WTC11 (cell line): ENCODE measurements around the gene OGDH. TPM values are rescaled to one million over a fixed set of nuclear protein-coding genes. Genes with fewer than 3 reads are reported as not detected.

Source experiments
- ATAC-seq: fragments of 200-7000 bp; cut with Tn5 transposase; 2 replicates; pipeline ENCODE4 v1.10.0; 2021; ENCODE audit warnings: mild to moderate bottlenecking, moderate library complexity
- CTCF ChIA-PET: fragments of 300-600 bp; sonication (Branson Sonifier 250); formaldehyde crosslinking; loops from one replicate; lab custom pipeline; 2021; ENCODE audit warnings: antibody characterized with exemption; lab: Charles Lee
- POLR2A ChIA-PET: fragments of 350-600 bp; sonication (Branson Sonifier 250); formaldehyde crosslinking; loops from one replicate; lab custom pipeline; 2021; ENCODE audit warnings: antibody characterized with exemption; lab: Charles Lee
- DNase-seq: peaks from one replicate; pipeline ENCODE4 v3.0.0; 2021; ENCODE audit warnings: low spot score
- H3K27ac Mint-ChIP-seq: 2 replicates; pipeline ENCODE4 v1.8.0; 2021; ENCODE audit warnings: mixed read lengths
- H3K27me3 Mint-ChIP-seq: 2 replicates; pipeline ENCODE4 v1.8.0; 2021; ENCODE audit warnings: low read depth, mild to moderate bottlenecking, moderate library complexity, mixed read lengths
- H3K36me3 Mint-ChIP-seq: 2 replicates; pipeline ENCODE4 v1.8.0; 2021; ENCODE audit warnings: mixed read lengths
- H3K4me1 Mint-ChIP-seq: 2 replicates; pipeline ENCODE4 v1.8.0; 2022; ENCODE audit warnings: mixed read lengths
- H3K4me3 Mint-ChIP-seq: 2 replicates; pipeline ENCODE4 v1.8.0; 2021; ENCODE audit warnings: mild to moderate bottlenecking, moderate library complexity, mixed read lengths
- H3K9me3 Mint-ChIP-seq: 2 replicates; pipeline ENCODE4 v1.8.0; 2021; ENCODE audit warnings: mixed read lengths
- ESRRA ChIP-seq: sonication (generic); formaldehyde crosslinking; IDR thresholded peaks from 2 replicates; pipeline ENCODE4 v1.8.1; 2022; ENCODE audit warnings: mild to moderate bottlenecking, missing genetic modification reagents, borderline replicate concordance
- GTF2I ChIP-seq: fragments of 250-450 bp; sonication (Bioruptor Pico); conservative IDR thresholded peaks from 2 replicates; pipeline ENCODE4 v1.4.0; 2021; ENCODE audit warnings: mild to moderate bottlenecking
- HMGA2 ChIP-seq: fragments of 250-450 bp; sonication (Bioruptor Pico); IDR thresholded peaks from 2 replicates; pipeline ENCODE4 v1.4.0; 2021; ENCODE audit warnings: mild to moderate bottlenecking, moderate library complexity
- JAZF1 ChIP-seq: fragments of 250-450 bp; sonication (Bioruptor Pico); IDR thresholded peaks from 2 replicates; pipeline ENCODE4 v1.9.0; 2021; ENCODE audit warnings: moderate library complexity, mild to moderate bottlenecking, inconsistent platforms
- MXD4 ChIP-seq: fragments of 250-450 bp; sonication (Bioruptor Pico); IDR thresholded peaks from 2 replicates; pipeline ENCODE4 v1.8.0; 2021; ENCODE audit warnings: mild to moderate bottlenecking, moderate library complexity, borderline replicate concordance
- MYBL2 ChIP-seq: sonication (generic); formaldehyde crosslinking; IDR thresholded peaks from 2 replicates; pipeline ENCODE4 v1.8.1; 2023; ENCODE audit warnings: mild to moderate bottlenecking, moderate library complexity, missing genetic modification reagents
- OVOL2 ChIP-seq: fragments of 250-450 bp; sonication (Bioruptor Pico); IDR thresholded peaks from 2 replicates; pipeline ENCODE4 v1.9.0; 2021; ENCODE audit warnings: mild to moderate bottlenecking, borderline replicate concordance
- TCF7 ChIP-seq: sonication (generic); formaldehyde crosslinking; IDR thresholded peaks from 2 replicates; pipeline ENCODE4 v1.8.0; 2022; ENCODE audit warnings: mild to moderate bottlenecking, low read depth, missing genetic modification reagents, moderate library complexity
- ZNF121 ChIP-seq: sonication (generic); formaldehyde crosslinking; IDR thresholded peaks from 2 replicates; pipeline ENCODE4 v1.8.0; 2023; ENCODE audit warnings: missing genetic modification reagents
- ZNF219 ChIP-seq: sonication (generic); formaldehyde crosslinking; IDR thresholded peaks from 2 replicates; pipeline ENCODE4 v1.8.0; 2023; ENCODE audit warnings: missing genetic modification reagents, mild to moderate bottlenecking, borderline replicate concordance
- ZNF317 ChIP-seq: sonication (generic); formaldehyde crosslinking; IDR thresholded peaks from 2 replicates; pipeline ENCODE4 v1.8.1; 2023; ENCODE audit warnings: low read depth, mild to moderate bottlenecking, moderate library complexity, missing genetic modification reagents, borderline replicate concordance
- ZNF396 ChIP-seq: fragments of 250-450 bp; sonication (Bioruptor Pico); IDR thresholded peaks from 2 replicates; pipeline ENCODE4 v1.8.0; 2021; ENCODE audit warnings: mild to moderate bottlenecking, moderate library complexity, borderline replicate concordance
- ZNF423 ChIP-seq: fragments of 250-450 bp; sonication (Bioruptor Pico); IDR thresholded peaks from 2 replicates; pipeline ENCODE4 v2.1.2; 2022; ENCODE audit warnings: mild to moderate bottlenecking, moderate library complexity
- total RNA-seq: library from RNA; stranded (reverse); gene quantifications from 3 replicates; pipeline ENCODE4 v1.2.3, GENCODE V29; 2021
- TF ChIP-seq, protein P1 (sequence below): sonication (generic); formaldehyde crosslinking; IDR thresholded peaks from 2 replicates; pipeline ENCODE4 v1.8.0; 2022; ENCODE audit warnings: missing genetic modification reagents
- TF ChIP-seq, protein P2 (sequence below): sonication (generic); formaldehyde crosslinking; IDR thresholded peaks from 2 replicates; pipeline ENCODE4 v1.8.1; 2022; ENCODE audit warnings: missing genetic modification reagents, borderline replicate concordance
- TF ChIP-seq, protein P3 (sequence below): sonication (generic); formaldehyde crosslinking; IDR thresholded peaks from 2 replicates; pipeline ENCODE4 v1.8.1; 2022; ENCODE audit warnings: mild to moderate bottlenecking, moderate library complexity, missing genetic modification reagents
- TF ChIP-seq, protein P4 (sequence below): sonication (generic); formaldehyde crosslinking; IDR thresholded peaks from 2 replicates; pipeline ENCODE4 v1.8.1; 2023; ENCODE audit warnings: mild to moderate bottlenecking, missing genetic modification reagents, moderate library complexity
- TF ChIP-seq, protein P5 (sequence below): sonication (generic); formaldehyde crosslinking; IDR thresholded peaks from 2 replicates; pipeline ENCODE4 v1.8.1; 2022; ENCODE audit warnings: low read depth, missing genetic modification reagents, borderline replicate concordance
- TF ChIP-seq, protein P6 (sequence below): sonication (generic); formaldehyde crosslinking; IDR thresholded peaks from 2 replicates; pipeline ENCODE4 v1.8.1; 2023; ENCODE audit warnings: mild to moderate bottlenecking, missing genetic modification reagents, borderline replicate concordance
- TF ChIP-seq, protein P7 (sequence below): sonication (generic); formaldehyde crosslinking; IDR thresholded peaks from 2 replicates; pipeline ENCODE4 v1.8.1; 2022; ENCODE audit warnings: mild to moderate bottlenecking, missing genetic modification reagents, moderate library complexity, borderline replicate concordance

Gene OGDH
- total RNA-seq, 1 experiment from 2014 or later: 79.6 TPM

DNA sequence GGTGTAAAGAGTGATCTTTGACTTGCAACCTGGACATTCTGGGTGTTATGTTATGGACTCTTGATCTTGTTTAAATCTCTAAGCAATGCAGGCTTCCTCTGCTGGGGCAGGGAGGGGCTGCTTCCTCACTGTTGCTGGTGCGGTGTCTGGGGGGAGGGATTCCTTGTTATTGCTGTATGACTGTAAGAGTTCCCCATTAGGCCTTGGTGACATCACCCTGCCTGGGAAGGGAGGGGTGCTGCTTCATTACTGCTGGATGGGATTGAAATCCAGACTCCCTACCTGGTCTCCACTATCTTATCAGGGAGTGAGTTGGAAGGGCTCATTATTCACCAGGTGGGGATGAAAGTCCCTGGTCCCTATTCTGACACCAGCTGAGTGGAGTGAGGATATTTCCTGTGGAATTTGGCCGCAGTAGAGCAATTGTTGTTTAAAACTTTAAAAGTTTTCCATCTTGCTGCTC, 8.8 kb downstream of the OGDH start:
- H3K4me1 Mint-ChIP-seq: peaks cover 25% of the 10 kb centered on the region
- H3K27ac Mint-ChIP-seq: peak overlapping the region; percentile 96
- no peaks in the 10 kb centered on the region for H3K36me3 Mint-ChIP-seq
- H3K9me3 Mint-ChIP-seq: no peaks in the 10 kb centered on the region
- ChIA-PET POLR2A (no interaction called here), CTCF (no interaction called here)
- peak; percentile 36 for ATAC-seq
- TF ChIP-seq HMGA2 (CRISPR knock-in tag): no peak
- TF ChIP-seq, protein P1, sequence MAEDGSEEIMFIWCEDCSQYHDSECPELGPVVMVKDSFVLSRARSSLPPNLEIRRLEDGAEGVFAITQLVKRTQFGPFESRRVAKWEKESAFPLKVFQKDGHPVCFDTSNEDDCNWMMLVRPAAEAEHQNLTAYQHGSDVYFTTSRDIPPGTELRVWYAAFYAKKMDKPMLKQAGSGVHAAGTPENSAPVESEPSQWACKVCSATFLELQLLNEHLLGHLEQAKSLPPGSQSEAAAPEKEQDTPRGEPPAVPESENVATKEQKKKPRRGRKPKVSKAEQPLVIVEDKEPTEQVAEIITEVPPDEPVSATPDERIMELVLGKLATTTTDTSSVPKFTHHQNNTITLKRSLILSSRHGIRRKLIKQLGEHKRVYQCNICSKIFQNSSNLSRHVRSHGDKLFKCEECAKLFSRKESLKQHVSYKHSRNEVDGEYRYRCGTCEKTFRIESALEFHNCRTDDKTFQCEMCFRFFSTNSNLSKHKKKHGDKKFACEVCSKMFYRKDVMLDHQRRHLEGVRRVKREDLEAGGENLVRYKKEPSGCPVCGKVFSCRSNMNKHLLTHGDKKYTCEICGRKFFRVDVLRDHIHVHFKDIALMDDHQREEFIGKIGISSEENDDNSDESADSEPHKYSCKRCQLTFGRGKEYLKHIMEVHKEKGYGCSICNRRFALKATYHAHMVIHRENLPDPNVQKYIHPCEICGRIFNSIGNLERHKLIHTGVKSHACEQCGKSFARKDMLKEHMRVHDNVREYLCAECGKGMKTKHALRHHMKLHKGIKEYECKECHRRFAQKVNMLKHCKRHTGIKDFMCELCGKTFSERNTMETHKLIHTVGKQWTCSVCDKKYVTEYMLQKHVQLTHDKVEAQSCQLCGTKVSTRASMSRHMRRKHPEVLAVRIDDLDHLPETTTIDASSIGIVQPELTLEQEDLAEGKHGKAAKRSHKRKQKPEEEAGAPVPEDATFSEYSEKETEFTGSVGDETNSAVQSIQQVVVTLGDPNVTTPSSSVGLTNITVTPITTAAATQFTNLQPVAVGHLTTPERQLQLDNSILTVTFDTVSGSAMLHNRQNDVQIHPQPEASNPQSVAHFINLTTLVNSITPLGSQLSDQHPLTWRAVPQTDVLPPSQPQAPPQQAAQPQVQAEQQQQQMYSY (CRISPR knock-in tag): no peak
- no peak for TF ChIP-seq ZNF219 (CRISPR knock-in tag)
- no peak for TF ChIP-seq MXD4
- no peak for TF ChIP-seq OVOL2 (CRISPR knock-in tag)
- TF ChIP-seq, protein P2, sequence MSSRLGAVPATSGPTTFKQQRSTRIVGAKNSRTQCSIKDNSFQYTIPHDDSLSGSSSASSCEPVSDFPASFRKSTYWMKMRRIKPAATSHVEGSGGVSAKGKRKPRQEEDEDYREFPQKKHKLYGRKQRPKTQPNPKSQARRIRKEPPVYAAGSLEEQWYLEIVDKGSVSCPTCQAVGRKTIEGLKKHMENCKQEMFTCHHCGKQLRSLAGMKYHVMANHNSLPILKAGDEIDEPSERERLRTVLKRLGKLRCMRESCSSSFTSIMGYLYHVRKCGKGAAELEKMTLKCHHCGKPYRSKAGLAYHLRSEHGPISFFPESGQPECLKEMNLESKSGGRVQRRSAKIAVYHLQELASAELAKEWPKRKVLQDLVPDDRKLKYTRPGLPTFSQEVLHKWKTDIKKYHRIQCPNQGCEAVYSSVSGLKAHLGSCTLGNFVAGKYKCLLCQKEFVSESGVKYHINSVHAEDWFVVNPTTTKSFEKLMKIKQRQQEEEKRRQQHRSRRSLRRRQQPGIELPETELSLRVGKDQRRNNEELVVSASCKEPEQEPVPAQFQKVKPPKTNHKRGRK (CRISPR knock-in tag): no peak
- no peak for TF ChIP-seq GTF2I (CRISPR knock-in tag)
- TF ChIP-seq TCF7 (CRISPR knock-in tag): no peak
- no peak for TF ChIP-seq ESRRA (CRISPR knock-in tag)
- TF ChIP-seq MYBL2: no peak
- TF ChIP-seq, protein P3, sequence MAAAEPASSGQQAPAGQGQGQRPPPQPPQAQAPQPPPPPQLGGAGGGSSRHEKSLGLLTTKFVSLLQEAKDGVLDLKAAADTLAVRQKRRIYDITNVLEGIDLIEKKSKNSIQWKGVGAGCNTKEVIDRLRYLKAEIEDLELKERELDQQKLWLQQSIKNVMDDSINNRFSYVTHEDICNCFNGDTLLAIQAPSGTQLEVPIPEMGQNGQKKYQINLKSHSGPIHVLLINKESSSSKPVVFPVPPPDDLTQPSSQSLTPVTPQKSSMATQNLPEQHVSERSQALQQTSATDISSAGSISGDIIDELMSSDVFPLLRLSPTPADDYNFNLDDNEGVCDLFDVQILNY (CRISPR knock-in tag): no peak
- TF ChIP-seq ZNF121: no peak
- no peak for TF ChIP-seq JAZF1 (CRISPR knock-in tag)
- TF ChIP-seq ZNF317 (CRISPR knock-in tag): no peak
- TF ChIP-seq, protein P4, sequence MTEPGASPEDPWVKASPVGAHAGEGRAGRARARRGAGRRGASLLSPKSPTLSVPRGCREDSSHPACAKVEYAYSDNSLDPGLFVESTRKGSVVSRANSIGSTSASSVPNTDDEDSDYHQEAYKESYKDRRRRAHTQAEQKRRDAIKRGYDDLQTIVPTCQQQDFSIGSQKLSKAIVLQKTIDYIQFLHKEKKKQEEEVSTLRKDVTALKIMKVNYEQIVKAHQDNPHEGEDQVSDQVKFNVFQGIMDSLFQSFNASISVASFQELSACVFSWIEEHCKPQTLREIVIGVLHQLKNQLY (CRISPR knock-in tag): no peak
- TF ChIP-seq, protein P5, sequence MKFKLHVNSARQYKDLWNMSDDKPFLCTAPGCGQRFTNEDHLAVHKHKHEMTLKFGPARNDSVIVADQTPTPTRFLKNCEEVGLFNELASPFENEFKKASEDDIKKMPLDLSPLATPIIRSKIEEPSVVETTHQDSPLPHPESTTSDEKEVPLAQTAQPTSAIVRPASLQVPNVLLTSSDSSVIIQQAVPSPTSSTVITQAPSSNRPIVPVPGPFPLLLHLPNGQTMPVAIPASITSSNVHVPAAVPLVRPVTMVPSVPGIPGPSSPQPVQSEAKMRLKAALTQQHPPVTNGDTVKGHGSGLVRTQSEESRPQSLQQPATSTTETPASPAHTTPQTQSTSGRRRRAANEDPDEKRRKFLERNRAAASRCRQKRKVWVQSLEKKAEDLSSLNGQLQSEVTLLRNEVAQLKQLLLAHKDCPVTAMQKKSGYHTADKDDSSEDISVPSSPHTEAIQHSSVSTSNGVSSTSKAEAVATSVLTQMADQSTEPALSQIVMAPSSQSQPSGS (CRISPR knock-in tag): no peak
- TF ChIP-seq, protein P6, sequence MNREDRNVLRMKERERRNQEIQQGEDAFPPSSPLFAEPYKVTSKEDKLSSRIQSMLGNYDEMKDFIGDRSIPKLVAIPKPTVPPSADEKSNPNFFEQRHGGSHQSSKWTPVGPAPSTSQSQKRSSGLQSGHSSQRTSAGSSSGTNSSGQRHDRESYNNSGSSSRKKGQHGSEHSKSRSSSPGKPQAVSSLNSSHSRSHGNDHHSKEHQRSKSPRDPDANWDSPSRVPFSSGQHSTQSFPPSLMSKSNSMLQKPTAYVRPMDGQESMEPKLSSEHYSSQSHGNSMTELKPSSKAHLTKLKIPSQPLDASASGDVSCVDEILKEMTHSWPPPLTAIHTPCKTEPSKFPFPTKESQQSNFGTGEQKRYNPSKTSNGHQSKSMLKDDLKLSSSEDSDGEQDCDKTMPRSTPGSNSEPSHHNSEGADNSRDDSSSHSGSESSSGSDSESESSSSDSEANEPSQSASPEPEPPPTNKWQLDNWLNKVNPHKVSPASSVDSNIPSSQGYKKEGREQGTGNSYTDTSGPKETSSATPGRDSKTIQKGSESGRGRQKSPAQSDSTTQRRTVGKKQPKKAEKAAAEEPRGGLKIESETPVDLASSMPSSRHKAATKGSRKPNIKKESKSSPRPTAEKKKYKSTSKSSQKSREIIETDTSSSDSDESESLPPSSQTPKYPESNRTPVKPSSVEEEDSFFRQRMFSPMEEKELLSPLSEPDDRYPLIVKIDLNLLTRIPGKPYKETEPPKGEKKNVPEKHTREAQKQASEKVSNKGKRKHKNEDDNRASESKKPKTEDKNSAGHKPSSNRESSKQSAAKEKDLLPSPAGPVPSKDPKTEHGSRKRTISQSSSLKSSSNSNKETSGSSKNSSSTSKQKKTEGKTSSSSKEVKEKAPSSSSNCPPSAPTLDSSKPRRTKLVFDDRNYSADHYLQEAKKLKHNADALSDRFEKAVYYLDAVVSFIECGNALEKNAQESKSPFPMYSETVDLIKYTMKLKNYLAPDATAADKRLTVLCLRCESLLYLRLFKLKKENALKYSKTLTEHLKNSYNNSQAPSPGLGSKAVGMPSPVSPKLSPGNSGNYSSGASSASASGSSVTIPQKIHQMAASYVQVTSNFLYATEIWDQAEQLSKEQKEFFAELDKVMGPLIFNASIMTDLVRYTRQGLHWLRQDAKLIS (CRISPR knock-in tag): no peak
- TF ChIP-seq ZNF396 (CRISPR knock-in tag): no peak
- TF ChIP-seq, protein P7, sequence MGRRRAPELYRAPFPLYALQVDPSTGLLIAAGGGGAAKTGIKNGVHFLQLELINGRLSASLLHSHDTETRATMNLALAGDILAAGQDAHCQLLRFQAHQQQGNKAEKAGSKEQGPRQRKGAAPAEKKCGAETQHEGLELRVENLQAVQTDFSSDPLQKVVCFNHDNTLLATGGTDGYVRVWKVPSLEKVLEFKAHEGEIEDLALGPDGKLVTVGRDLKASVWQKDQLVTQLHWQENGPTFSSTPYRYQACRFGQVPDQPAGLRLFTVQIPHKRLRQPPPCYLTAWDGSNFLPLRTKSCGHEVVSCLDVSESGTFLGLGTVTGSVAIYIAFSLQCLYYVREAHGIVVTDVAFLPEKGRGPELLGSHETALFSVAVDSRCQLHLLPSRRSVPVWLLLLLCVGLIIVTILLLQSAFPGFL (CRISPR knock-in tag): no peak
- TF ChIP-seq ZNF423 (CRISPR knock-in tag): no peak
- no peak overlapping the region for H3K4me3 Mint-ChIP-seq
- H3K27me3 Mint-ChIP-seq: no peaks in the 10 kb centered on the region
- DNase-seq: no peak
